NCI-H2029 treated with DMSO at 0.1 percent for 48 hours (cell line): ENCODE results near the gene TNIK.
A peak's percentile ranks its signal among the peaks of the same experiment; 100 is the strongest.

ENCODE experiments used
- DNase-seq: peaks from one replicate; lab custom pipeline; 2025; lab: John Stamatoyannopoulos, UW

TNIK gene

DNA sequence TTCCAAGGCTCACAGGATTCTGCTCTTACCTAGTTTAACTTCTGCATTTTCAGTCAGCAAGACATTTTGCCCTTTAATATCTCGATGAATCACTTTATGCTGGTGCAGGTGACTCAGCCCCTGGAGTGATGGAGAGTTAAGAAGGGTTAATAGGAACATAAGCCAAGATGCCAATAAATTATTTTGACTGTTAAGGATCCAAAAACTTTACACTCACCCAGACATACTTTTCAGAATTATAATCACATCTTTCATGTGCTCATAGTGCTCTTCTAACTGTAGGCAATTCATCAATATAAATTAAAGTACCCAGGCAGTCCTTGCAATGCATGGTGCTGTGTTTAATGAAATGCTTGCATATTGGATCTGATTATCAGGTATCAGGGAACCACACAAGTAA, 269.5 kb downstream of the TNIK start:
- DNase-seq: no peak

DNA sequence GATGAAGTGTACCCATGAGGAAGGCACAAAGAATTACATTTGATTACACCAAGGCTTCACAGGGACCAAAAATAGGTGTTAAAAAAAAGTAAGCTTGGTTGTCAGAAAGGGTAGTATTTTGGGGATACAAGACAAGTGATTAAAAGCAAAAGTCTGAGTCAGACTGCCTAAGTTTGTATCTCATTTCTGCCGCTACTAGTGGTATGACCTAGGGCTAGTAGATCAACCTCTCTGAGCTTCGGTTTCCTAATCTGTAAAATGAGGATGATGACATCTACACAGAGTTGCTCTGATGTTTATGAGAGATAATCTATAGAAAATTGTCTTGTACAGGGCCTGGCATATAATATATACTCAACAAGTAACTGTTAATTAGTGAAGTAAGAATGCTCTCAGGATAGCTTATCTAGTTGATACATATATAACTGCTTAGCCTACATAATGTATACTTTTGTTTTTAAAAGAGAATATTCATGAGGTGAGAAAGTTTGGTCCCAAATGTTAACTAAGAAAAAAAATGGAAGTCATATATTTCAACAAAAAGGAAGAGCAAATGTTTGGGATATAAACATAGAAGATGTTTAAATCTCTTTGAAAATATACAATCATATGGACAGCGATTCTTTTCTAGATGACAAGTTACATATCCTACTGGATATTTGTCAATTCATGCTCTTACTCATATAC, 270.7 kb downstream of the TNIK start:
- DNase-seq: no peak

- peak; percentile 49 for DNase-seq
Observed at GRCh38 chr3:171187706-171188290, 272.4 kb downstream of the TNIK start.

- no peak for DNase-seq
Observed at GRCh38 chr3:171186817-171187500, 273.2 kb downstream of the TNIK start.

DNA sequence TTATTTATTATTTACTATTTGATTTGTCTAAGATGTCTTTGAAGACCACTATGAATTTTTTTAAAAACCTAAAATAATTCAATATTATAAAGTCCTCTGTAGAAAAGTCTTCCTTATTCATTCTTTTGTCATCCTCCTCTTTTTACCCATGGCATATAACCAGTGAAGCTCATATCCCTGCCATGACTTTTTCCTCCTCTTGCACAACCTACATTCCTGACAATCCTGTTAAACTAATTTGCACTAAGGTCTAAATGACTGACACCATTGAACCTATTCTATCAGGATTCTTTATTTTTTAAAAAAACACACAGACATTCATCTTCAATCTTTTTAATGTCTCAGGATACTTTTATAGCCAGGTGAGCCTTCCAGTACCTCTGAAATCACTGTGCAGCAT, 273.8 kb downstream of the TNIK start:
- no peak for DNase-seq

DNA sequence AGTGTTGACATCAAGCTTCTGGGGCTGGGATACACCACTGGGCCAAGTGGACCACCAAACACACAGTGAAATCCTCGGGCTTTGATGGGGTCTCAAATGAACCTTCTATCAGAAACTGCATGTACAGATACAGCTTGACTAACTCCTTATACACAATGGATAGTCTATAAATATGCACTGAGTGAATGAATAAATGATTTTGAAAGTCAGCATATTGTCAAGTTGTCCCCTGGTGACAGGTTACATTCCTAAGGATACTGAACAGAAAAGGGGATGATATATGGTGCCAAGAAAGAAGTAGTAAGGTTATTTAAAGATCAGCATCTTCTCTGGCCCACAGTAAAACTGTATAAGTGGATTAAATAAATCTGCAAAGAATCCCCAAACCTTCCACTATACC, 274.2 kb downstream of the TNIK start:
- no peak for DNase-seq

GRCh38 chr3:171184372-171184771, 275.8 kb downstream of the TNIK start:
- DNase-seq: no peak

GRCh38 chr3:171183042-171183441, 277.2 kb downstream of the TNIK start:
- DNase-seq: no peak

DNA sequence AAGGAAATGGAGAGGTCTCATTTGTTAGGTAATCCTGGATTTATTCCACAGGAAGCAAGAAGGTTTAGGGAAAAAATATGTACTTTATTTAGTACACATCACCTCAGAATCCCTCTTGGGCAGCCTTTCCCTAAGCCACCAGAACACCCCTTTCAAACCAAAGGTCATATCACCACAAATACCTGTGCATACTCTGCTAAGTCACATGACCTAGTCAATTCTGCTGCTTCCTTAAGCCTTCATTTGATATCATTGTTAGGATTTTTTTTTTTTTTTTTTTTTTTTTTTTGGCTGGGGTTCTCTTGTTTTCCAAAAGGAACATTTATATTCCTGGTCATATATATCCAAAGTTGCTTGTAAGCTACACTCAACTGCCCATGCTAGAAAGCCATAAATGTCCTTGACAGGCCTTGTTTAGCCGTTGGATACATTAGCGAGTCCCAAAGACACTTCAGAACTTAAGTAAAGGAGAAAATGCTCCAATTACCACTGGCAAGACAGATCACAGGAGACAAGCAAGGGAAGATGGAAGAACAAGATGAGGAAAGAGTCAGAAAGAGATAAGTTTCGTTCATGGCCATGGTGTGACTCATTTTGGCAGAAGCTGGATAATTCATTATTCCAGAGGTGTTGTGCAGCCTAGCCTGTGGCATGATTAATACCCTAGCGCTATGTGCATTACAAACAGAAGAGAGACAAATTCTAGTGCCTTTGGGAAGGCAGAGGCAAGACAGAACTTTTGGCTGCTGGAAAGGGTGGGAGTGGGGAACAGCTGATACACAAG, 278.1 kb downstream of the TNIK start:
- DNase-seq: no peak

DNA sequence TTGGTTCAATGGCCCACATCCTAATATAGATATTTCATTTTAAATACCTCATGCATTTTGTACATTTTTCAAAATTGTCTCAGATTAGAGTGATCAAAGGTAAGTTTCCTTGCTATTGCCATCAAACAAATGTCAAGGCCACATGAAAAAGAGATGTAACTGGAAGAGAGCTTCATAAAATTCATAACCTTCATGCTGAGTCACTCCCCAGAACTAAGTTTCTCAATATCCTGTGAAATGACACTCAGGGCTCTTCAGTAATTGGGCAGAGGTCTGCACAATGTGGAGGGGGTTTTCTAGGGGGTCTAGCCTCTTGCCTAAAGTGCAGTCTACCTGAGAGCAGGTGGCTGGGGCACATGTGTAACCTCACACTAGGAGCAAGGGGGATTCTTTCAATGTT, 281.5 kb downstream of the TNIK start:
- no peak for DNase-seq

DNA sequence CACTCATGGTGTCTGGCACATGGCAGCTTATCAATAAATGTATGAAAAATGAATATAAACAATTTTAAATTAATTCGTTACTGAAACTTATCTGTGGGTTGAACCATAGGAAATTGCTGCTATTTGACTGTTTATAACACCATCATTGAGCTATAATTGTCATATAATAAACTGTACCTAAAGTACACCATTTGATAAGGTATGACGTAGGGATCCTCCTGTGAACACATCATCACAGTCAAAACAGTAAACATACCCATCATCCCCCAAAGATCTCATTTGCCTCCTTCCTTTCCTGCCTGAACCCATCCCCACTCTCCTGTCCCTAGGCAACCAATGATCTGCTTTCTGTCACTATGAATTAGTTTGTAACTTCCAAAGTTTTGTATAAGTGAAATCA, 282.7 kb downstream of the TNIK start:
- DNase-seq: no peak

DNA sequence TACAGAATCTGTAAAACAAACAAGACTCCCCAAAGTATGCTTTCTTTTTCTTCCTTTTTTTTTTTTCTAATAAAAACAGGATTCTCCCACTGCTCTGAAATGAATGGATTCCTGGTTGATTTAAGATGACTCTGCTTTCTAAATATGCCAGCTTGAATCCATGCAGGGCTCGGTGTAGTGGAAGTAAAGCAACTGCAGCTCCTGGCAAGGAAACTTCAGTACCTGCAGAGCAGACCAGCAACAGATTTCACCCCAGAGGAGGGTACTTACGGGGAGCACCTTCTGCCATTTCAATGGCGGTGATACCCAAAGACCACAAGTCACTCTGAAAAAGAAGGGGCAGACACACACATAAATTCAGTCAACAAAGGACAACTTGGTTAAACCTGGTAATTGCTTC, 283.1 kb downstream of the TNIK start:
- DNase-seq: no peak

GRCh38 chr3:171176244-171176933, 283.8 kb downstream of the TNIK start:
- DNase-seq: no peak

DNA sequence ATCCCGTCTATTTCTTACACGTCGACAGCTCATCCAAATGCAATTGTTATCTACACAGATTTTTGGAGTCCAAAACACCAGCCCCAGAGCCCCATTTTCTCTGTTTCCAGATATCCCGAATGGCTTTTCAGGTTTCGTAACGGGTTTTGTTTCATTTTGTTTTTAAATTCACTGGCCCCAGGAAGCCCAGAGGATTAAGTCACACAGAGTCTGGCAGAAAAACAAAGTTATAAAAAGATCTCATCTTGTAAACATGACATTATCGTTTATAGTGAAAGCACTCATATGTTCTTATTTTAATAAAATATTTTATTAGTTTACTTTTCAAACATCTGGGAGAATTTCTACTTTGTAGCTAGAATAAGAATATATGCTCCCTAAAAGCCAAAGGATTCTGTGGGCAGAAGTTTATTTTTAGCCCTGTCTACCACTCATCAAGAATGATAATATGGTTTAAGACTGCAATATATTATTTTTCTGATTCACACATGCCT, 284.4 kb downstream of the TNIK start:
- DNase-seq: no peak

- no peak for DNase-seq
Observed at GRCh38 chr3:171173736-171174135, 286.5 kb downstream of the TNIK start.

DNA sequence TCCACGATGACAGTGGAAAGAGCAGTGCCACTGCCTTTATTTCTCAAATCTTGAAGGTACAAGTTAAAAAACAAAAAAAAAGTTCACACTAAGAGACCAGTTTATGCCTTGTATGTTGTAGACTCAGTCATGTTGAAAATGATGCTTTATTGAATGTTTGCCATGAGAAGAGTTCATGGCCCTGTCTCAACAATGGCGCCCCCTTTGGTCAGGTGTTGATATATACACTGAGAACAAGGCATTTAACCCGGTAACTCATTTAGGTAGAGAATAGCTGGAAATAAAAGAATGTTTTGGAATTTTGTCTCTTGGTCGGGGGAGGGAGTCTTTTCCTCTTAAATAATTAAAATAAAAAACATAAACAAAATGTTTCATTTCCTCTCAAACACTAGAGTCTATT, 288.1 kb downstream of the TNIK start:
- no peak for DNase-seq

DNA sequence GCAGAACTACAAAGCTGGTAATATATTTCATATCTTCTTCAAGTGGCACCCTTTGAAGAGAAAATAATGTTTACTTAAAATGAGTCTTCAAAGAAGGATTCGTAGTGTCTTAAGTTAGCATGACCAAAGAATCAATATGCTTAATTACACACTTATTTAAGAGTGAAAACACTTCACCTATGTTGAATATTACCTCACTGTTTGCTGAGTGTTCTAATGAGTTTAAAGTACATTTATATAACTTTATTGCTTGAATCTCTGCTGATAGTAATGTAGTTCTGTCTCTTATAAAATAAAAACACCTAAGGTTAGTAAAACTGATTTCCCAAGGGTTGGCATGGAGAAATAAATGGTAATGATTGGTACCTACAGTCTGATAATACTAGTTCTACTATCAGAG, 290.3 kb downstream of the TNIK start:
- no peak for DNase-seq

GRCh38 chr3:171169443-171169842, 290.8 kb downstream of the TNIK start:
- DNase-seq: no peak

GRCh38 chr3:171168551-171168950, 291.7 kb downstream of the TNIK start:
- DNase-seq: no peak

- no peak for DNase-seq
Observed at GRCh38 chr3:171168086-171168485, 292.1 kb downstream of the TNIK start.

- DNase-seq: no peak
Observed at GRCh38 chr3:171165983-171166382, 294.2 kb downstream of the TNIK start.

DNA sequence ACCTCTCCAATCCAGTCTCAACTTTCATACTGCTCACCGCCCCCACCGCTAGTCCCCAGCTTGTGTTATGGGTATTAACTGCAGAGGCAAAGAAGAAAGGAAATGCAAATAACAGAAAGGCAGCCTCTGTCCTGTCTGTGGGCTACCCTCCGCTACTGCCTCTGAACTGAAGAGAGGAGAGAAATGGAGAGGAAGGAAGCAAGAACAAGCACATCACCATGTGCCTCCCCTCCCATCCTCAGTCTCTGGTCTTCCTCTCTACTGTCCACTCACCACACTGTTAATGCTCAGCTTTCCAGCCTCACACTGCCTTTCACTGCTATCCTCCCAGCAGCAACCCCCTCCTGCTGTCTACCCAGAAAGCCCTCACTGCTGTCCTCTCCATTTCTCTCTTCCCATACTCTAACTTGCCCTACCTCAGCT, 294.7 kb downstream of the TNIK start:
- no peak for DNase-seq
